Type B pancreatic cell (in vitro differentiated cells): ENCODE measurements around the gene MSL2. TPM values are rescaled to one million over a fixed set of nuclear protein-coding genes. Genes with fewer than 3 reads are reported as not detected.

Experiments used
- DNase-seq: peaks from one replicate; pipeline ENCODE4 v3.0.0; 2021; ENCODE audit warnings: mixed read lengths; ENCODE audit not compliant: unreplicated experiment; ENCODE audit errors: extremely low spot score
- H3K27ac Mint-ChIP-seq: 2 replicates; pipeline ENCODE4 v1.8.0; 2021; ENCODE audit warnings: mild to moderate bottlenecking, mixed read lengths
- H3K27me3 Mint-ChIP-seq: 2 replicates; pipeline ENCODE4 v1.8.0; 2021; ENCODE audit warnings: mixed read lengths
- H3K36me3 Mint-ChIP-seq: 2 replicates; pipeline ENCODE4 v1.8.0; 2021; ENCODE audit warnings: mixed read lengths
- H3K4me1 Mint-ChIP-seq: one replicate; pipeline ENCODE4 v1.8.0; 2021; ENCODE audit warnings: mixed read lengths; ENCODE audit not compliant: unreplicated experiment
- H3K4me3 Mint-ChIP-seq: 2 replicates; pipeline ENCODE4 v1.8.0; 2021; ENCODE audit warnings: mild to moderate bottlenecking, mixed read lengths
- H3K9me3 Mint-ChIP-seq: 2 replicates; pipeline ENCODE4 v1.8.0; 2021; ENCODE audit warnings: mixed read lengths
- long read RNA-seq: library from polyadenylated mRNA; unstranded; transcript quantifications from one replicate; pipeline ENCODE4 v2.0.0, GENCODE V29; 2020
- total RNA-seq: library from RNA; stranded (reverse); gene quantifications from 2 replicates; pipeline ENCODE4 v1.2.1, GENCODE V29; 2021; ENCODE audit warnings: low replicate concordance
- TF ChIP-seq, protein P1 (sequence below): fragments of 200-600 bp; sonication (generic); conservative IDR thresholded peaks from 2 replicates; pipeline ENCODE4 v1.5.0; 2021; ENCODE audit warnings: antibody characterized with exemption, mild to moderate bottlenecking

Gene MSL2, protein sequence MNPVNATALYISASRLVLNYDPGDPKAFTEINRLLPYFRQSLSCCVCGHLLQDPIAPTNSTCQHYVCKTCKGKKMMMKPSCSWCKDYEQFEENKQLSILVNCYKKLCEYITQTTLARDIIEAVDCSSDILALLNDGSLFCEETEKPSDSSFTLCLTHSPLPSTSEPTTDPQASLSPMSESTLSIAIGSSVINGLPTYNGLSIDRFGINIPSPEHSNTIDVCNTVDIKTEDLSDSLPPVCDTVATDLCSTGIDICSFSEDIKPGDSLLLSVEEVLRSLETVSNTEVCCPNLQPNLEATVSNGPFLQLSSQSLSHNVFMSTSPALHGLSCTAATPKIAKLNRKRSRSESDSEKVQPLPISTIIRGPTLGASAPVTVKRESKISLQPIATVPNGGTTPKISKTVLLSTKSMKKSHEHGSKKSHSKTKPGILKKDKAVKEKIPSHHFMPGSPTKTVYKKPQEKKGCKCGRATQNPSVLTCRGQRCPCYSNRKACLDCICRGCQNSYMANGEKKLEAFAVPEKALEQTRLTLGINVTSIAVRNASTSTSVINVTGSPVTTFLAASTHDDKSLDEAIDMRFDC
- total RNA-seq, result 33.7 and 38.4 TPM in 2 replicates
- long read RNA-seq, full-length matches to known transcripts, result 3 of 5 reads
- long read RNA-seq, partial matches to known transcripts, result 0 of 5 reads
- long read RNA-seq, other reads (novel, unspliced or antisense), result 2 of 5 reads

DNA sequence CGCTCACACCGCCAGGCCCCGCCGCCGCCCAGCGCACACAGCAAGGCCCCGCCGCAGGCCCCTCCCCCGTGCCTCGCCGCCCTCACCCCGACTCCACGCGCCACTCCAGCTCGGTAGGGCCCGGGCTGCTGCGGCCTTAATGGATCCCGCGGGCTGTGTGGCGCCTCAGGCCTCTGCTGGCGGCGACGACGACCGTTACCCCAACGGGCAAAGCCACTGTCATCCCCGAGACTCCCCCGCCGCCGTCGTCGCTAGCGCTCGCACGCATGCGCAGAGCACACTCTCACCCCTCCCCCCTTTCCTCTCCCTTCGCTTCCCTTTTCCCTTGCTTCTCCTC, at the start of gene MSL2:
MSL2 (minus strand) TSS at position 272 of the 337 bp plus-strand sequence. CDS start 1,222 bp downstream, outside the sequence.
- Mint-ChIP-seq H3K4me1 (peaks cover 25% of the 10 kb centered on the region), H3K27ac (peak within 1 kb of the TSS; percentile 98), H3K36me3 (peaks cover 6% of the 10 kb centered on the region), H3K27me3 (peaks cover 5% of the 10 kb centered on the region), H3K9me3 (no peaks in the 10 kb centered on the region), H3K4me3 (peak within 1 kb of the TSS; percentile 95)
- TF ChIP-seq, protein P1, sequence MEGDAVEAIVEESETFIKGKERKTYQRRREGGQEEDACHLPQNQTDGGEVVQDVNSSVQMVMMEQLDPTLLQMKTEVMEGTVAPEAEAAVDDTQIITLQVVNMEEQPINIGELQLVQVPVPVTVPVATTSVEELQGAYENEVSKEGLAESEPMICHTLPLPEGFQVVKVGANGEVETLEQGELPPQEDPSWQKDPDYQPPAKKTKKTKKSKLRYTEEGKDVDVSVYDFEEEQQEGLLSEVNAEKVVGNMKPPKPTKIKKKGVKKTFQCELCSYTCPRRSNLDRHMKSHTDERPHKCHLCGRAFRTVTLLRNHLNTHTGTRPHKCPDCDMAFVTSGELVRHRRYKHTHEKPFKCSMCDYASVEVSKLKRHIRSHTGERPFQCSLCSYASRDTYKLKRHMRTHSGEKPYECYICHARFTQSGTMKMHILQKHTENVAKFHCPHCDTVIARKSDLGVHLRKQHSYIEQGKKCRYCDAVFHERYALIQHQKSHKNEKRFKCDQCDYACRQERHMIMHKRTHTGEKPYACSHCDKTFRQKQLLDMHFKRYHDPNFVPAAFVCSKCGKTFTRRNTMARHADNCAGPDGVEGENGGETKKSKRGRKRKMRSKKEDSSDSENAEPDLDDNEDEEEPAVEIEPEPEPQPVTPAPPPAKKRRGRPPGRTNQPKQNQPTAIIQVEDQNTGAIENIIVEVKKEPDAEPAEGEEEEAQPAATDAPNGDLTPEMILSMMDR, result no peak
- DNase-seq, result no peak

DNA sequence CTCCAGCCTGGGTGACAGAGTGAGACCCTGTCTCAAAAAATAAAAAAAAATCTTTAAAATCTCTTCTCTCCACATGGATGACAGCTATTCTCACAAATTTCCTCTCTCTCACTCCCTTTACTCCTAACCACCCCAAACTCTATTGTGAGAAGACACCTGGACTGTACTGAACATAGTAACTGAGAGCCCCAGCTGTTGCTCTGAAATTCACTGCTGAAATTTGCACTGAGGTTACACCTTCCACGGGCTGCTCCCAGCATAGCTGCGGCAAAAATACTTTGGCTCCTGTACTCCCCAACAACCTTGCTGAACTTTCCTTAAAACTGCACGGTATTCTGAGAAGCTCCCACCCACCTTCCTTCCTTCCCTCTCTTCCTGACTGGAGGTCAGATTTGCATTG, 49.6 kb upstream of the MSL2 start:
- no peaks in the 10 kb centered on the region for H3K27me3 Mint-ChIP-seq
- no peaks in the 10 kb centered on the region for H3K9me3 Mint-ChIP-seq
- TF ChIP-seq, protein P1, result no peak
- H3K4me1 Mint-ChIP-seq, result peaks cover 4% of the 10 kb centered on the region
- no peak overlapping the region for H3K4me3 Mint-ChIP-seq
- no peak for DNase-seq
- no peak overlapping the region for H3K27ac Mint-ChIP-seq
- no peaks in the 10 kb centered on the region for H3K36me3 Mint-ChIP-seq

DNA sequence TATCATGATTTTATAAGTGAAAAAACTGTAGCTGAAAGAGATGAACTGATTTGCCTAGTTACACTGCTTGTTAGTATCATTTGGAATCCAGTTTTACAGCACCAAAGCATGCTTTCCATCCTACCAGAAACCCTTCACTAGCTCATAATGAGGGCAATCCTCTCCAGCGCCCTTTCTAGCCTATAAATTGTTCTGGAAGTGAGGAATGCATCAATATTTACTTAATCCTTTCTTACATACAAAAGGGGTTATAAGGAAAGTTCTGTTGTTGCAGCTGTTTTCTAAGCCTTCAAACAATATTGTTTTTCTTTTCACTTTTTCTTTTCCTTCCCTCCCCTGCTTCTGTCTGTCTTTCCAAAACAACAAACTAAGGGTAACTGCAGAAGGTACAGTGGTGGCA, 43.0 kb upstream of the MSL2 start:
- no peaks in the 10 kb centered on the region for H3K4me1 Mint-ChIP-seq
- no peak overlapping the region for H3K27ac Mint-ChIP-seq
- TF ChIP-seq, protein P1, result no peak
- DNase-seq, result no peak
- H3K9me3 Mint-ChIP-seq, result no peaks in the 10 kb centered on the region
- peaks cover 3% of the 10 kb centered on the region for H3K27me3 Mint-ChIP-seq
- no peaks in the 10 kb centered on the region for H3K36me3 Mint-ChIP-seq
- H3K4me3 Mint-ChIP-seq, result no peak overlapping the region

DNA sequence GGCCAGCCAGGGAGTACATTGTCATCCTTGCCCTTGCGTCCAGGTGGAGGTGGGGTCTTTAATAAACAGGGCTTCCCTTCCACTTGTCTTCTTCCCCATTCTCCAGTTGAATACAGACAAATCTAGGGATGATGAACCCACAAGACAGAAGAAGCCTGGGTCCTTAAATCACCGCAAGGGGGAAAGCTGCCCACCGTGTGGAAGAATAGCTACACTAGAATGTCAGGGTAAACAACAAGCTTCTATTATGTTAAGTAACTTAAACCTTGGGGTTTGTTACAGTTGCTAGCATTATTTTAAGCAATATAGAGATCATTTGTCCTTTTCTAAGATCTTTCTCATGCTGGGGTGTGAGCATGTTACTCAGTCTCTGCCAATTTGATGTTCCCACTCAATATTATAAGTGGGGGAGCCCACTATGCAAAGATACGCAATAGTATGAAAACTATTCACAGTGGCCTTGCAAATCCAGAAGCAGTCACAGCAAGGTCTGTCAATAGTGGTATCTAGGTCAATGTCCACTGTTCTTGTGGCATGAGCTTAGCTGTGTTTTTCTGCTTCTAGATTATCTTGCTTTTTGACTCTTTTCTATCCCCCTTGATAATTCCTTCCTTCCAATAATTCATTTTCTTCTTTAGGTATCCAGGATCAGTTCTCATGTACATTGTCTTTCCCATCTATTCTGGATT, 42.0 kb upstream of the MSL2 start:
- Mint-ChIP-seq H3K27me3 (peaks cover 3% of the 10 kb centered on the region), H3K9me3 (no peaks in the 10 kb centered on the region), H3K36me3 (no peaks in the 10 kb centered on the region)

DNA sequence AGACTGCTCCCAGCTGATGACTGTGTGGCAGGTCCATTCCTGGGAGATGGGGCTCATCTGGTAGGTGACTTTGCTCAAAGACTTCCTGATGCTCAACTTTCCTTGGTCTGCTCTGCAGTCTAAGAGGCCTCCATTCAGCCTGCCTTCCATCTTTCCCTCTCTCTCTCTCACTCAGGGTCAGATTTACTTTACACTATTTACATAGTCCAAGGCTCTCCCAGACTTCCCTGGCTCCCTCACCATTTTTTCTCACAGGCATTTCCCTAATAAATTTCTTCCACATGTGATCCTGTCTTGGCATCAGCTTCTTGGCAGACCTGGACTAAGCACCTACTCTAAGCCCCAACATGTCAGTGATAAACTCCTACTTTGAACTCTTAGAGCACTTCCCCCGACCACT, 41.0 kb upstream of the MSL2 start:
- DNase-seq, result no peak
- TF ChIP-seq, protein P1, result no peak
- Mint-ChIP-seq H3K36me3 (no peaks in the 10 kb centered on the region), H3K27me3 (peaks cover 3% of the 10 kb centered on the region), H3K9me3 (no peaks in the 10 kb centered on the region), H3K4me1 (no peaks in the 10 kb centered on the region), H3K4me3 (no peak overlapping the region), H3K27ac (no peak overlapping the region)

More for the DNA sequence above, 42.0 kb upstream of the MSL2 start:
- H3K4me3 Mint-ChIP-seq, result no peak overlapping the region
- H3K4me1 Mint-ChIP-seq, result no peaks in the 10 kb centered on the region
- no peak for DNase-seq
- no peak overlapping the region for H3K27ac Mint-ChIP-seq
- TF ChIP-seq, protein P1, result no peak
